Suprapubic skin (tissue), 4 donors: Measurements from ENCODE around the gene VWDE. TPM values are rescaled to one million over a fixed set of nuclear protein-coding genes. Genes with fewer than 3 reads are reported as not detected.

Experiments
- DNase-seq, 2 donors: peaks; one replicate each; pipeline ENCODE4 v3.0.0-alpha.2; 2019; ENCODE audit warnings: low spot score in 2 of 2
- H3K27ac ChIP-seq: fragments of 200-600 bp; sonication (generic); one replicate; pipeline ENCODE4 v1.5.1; 2019
- H3K27me3 ChIP-seq: fragments of 200-600 bp; sonication (generic); one replicate; pipeline ENCODE4 v1.5.1; 2019
- H3K36me3 ChIP-seq: fragments of 200-600 bp; sonication (generic); one replicate; pipeline ENCODE4 v1.5.1; 2019
- H3K4me1 ChIP-seq: fragments of 200-600 bp; sonication (generic); one replicate; pipeline ENCODE4 v1.5.1; 2019
- H3K4me3 ChIP-seq: fragments of 200-600 bp; sonication (generic); one replicate; pipeline ENCODE4 v1.5.1; 2019; ENCODE audit warnings: mild to moderate bottlenecking
- H3K9me3 ChIP-seq: fragments of 200-600 bp; sonication (generic); one replicate; pipeline ENCODE4 v1.5.1; 2019
- CTCF ChIP-seq, 2 donors: fragments of 200-600 bp in 1 of 2; fragments of 450-650 bp in 1 of 2; sonication (generic) in 1 of 2; IDR thresholded peaks; one replicate each; pipeline ENCODE4 v1.5.1; 2016 to 2019; ENCODE audit warnings: antibody characterized with exemption in 2 of 2, mild to moderate bottlenecking in 1 of 2, moderate library complexity in 1 of 2
- EP300 ChIP-seq: sonication (generic); formaldehyde crosslinking; IDR thresholded peaks from one replicate; pipeline ENCODE4 v1.6.1; 2017; ENCODE audit warnings: antibody characterized with exemption
- POLR2A ChIP-seq, 2 donors: fragments of 450-650 bp; IDR thresholded peaks; one replicate each; pipeline ENCODE4 v1.6.1; 2017; ENCODE audit warnings: antibody characterized with exemption in 2 of 2, mild to moderate bottlenecking in 2 of 2, moderate library complexity in 2 of 2
- POLR2AphosphoS5 ChIP-seq, 3 donors: sonication (generic); formaldehyde crosslinking; IDR thresholded peaks; one replicate each; pipeline ENCODE4 v1.6.1; 2017; ENCODE audit warnings: antibody characterized with exemption in 3 of 3
- WGBS: methylation state at CpG from one replicate; pipeline ENCODE4 v1.1.5; 2018; 5-methylcytosine and 5-hydroxymethylcytosine counted together
- total RNA-seq, 4 donors: library from RNA; depleted of rRNA; stranded (reverse); fragments of >200 nt; gene quantifications; one replicate each; pipeline ENCODE4 v1.1.0, GENCODE V29; 2016

The VWDE gene
- total RNA-seq, 4 donors from 2014 or later: 0.26 to 2.6 (median 0.51) TPM; not detected in 1

GRCh38 chr7:12316925-12317324, 86.7 kb downstream of the VWDE start:
- Histone ChIP-seq H3K27ac (no peak overlapping the region), H3K36me3 (no peaks in the 10 kb centered on the region), H3K9me3 (no peaks in the 10 kb centered on the region), H3K27me3 (no peaks in the 10 kb centered on the region), H3K4me3 (no peak overlapping the region), H3K4me1 (no peaks in the 10 kb centered on the region)
- TF ChIP-seq CTCF (IDR thresholded peaks at IDR 0.05) (no peak), EP300 (no peak)
- DNase-seq: no peak
- WGBS: 81% methylated on average over 3 of the region's 3 CpGs

- no peak overlapping the region for H3K27ac ChIP-seq
- H3K4me3 ChIP-seq: no peak overlapping the region
- no peaks in the 10 kb centered on the region for H3K4me1 ChIP-seq
- H3K36me3 ChIP-seq: no peaks in the 10 kb centered on the region
- no peak for TF ChIP-seq EP300
- no peak for TF ChIP-seq POLR2A (IDR thresholded peaks at IDR 0.05)
- TF ChIP-seq CTCF (IDR thresholded peaks at IDR 0.05): no peak
- no peak for TF ChIP-seq POLR2AphosphoS5 (IDR thresholded peaks at IDR 0.05)
- no peaks in the 10 kb centered on the region for H3K27me3 ChIP-seq
- no peaks in the 10 kb centered on the region for H3K9me3 ChIP-seq
- DNase-seq: no peak
Measured at GRCh38 chr7:12315049-12315448, 88.6 kb downstream of the VWDE start.

- DNase-seq: no peak
- Histone ChIP-seq H3K4me1 (no peaks in the 10 kb centered on the region), H3K36me3 (no peaks in the 10 kb centered on the region), H3K4me3 (no peak overlapping the region), H3K27ac (no peak overlapping the region), H3K9me3 (no peaks in the 10 kb centered on the region), H3K27me3 (no peaks in the 10 kb centered on the region)
- TF ChIP-seq CTCF (IDR thresholded peaks at IDR 0.05) (no peak), POLR2A (IDR thresholded peaks at IDR 0.05) (no peak), POLR2AphosphoS5 (IDR thresholded peaks at IDR 0.05) (no peak)
Measured at GRCh38 chr7:12314199-12314598, 89.5 kb downstream of the VWDE start.

GRCh38 chr7:12305502-12305901, 98.2 kb downstream of the VWDE start:
- no peak for TF ChIP-seq EP300
- no peak for TF ChIP-seq POLR2AphosphoS5 (IDR thresholded peaks at IDR 0.05)
- no peak for TF ChIP-seq CTCF (IDR thresholded peaks at IDR 0.05)
- no peak for TF ChIP-seq POLR2A (IDR thresholded peaks at IDR 0.05)
- H3K9me3 ChIP-seq: no peaks in the 10 kb centered on the region
- no peak for DNase-seq
- no peak overlapping the region for H3K4me3 ChIP-seq
- no peak overlapping the region for H3K27ac ChIP-seq
- no peaks in the 10 kb centered on the region for H3K36me3 ChIP-seq
- no peaks in the 10 kb centered on the region for H3K27me3 ChIP-seq
- no peaks in the 10 kb centered on the region for H3K4me1 ChIP-seq

GRCh38 chr7:12303495-12303894, 100.2 kb downstream of the VWDE start:
- Histone ChIP-seq H3K4me3 (no peak overlapping the region), H3K27ac (no peak overlapping the region), H3K36me3 (no peaks in the 10 kb centered on the region), H3K4me1 (no peaks in the 10 kb centered on the region), H3K9me3 (no peaks in the 10 kb centered on the region), H3K27me3 (no peaks in the 10 kb centered on the region)
- no peak for DNase-seq
- TF ChIP-seq CTCF (IDR thresholded peaks at IDR 0.05) (no peak), POLR2A (IDR thresholded peaks at IDR 0.05) (no peak), EP300 (no peak), POLR2AphosphoS5 (IDR thresholded peaks at IDR 0.05) (no peak)
- 52% methylated on average over 4 of the region's 4 CpGs for WGBS
